Stimulated activated CD4-positive, alpha-beta T cell treated with anti-CD3 and anti-CD28 coated beads, Interleukin-1b, Interleukin-23, amount 100 ng/mL, for 4 hours (primary cell): ENCODE measurements around the gene ABCB1.
"Not testable (repeated sequence)": the region's sequence is repeated elsewhere in the genome, so short reads cannot be mapped to it uniquely, and the experiment has no call there.

Experiments
- DNase-seq, 2 donors: peaks; one replicate each; pipeline ENCODE4 v3.0.0-alpha.2; 2020; ENCODE audit warnings: low read depth in 2 of 2

Gene ABCB1

GRCh38 chr7:87473192-87473591, 127.5 kb downstream of the ABCB1 start:
- no peak for DNase-seq

- no peak for DNase-seq
Measured at GRCh38 chr7:87471473-87471872, 129.2 kb downstream of the ABCB1 start.

GRCh38 chr7:87469204-87469603, 131.5 kb downstream of the ABCB1 start:
- DNase-seq: not testable (repeated sequence)

GRCh38 chr7:87465534-87465880, 135.2 kb downstream of the ABCB1 start:
- DNase-seq: not testable (repeated sequence)

- not testable (repeated sequence) for DNase-seq
Measured at GRCh38 chr7:87464830-87465533, 135.7 kb downstream of the ABCB1 start.

- DNase-seq: no peak
Measured at GRCh38 chr7:87463982-87464381, 136.7 kb downstream of the ABCB1 start.

GRCh38 chr7:87460444-87460843, 140.2 kb downstream of the ABCB1 start:
- DNase-seq: not testable (repeated sequence)

GRCh38 chr7:87459941-87460340, 140.7 kb downstream of the ABCB1 start:
- no peak for DNase-seq

GRCh38 chr7:87458148-87458547, 142.5 kb downstream of the ABCB1 start:
- no peak for DNase-seq

GRCh38 chr7:87456247-87456646, 144.4 kb downstream of the ABCB1 start:
- no peak for DNase-seq
